ENCODE results near the gene PSMG3. TPM values are rescaled to one million over a fixed set of nuclear protein-coding genes. Genes with fewer than 3 reads are reported as not detected.

The PSMG3 gene
- total and polyA plus RNA-seq, 2 donors (not counting 3 experiments of a cell fraction or from before 2014, with no cell fraction given), result 25.5 to 49.7 TPM

DNA sequence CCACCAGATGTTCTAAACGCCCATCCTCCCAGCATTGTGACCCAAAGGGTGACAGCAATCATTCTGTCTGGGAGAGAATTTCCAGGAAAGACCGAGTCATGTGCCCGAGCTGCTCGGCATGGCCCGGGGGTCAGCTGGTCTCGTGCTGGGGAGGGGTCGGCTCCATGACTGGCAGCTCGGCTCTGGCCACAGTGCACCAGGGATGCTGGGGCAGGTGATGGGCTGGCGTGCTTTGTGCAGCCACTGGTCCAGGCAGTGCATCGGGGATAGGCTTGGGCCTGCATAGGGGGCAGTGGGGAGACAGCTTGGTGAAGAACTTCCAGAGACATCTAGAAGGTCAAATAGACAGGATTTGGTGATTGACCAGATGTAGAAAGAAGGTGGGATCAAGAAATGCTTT lies 39.2 kb upstream of the PSMG3 start:
- Histone ChIP-seq H3K4me1 (ENCODE audit: control insufficient read depth, extremely low read depth, insufficient read depth, low read length) (no peaks in the 10 kb centered on the region), H3K9me3 (replicated peaks; ENCODE audit: control insufficient read depth, insufficient read depth, low read length) (no peaks in the 10 kb centered on the region), H3K27ac (ENCODE audit: insufficient read depth, low read depth, low read length) (no peak overlapping the region), H2AFZ (ENCODE audit: low read depth, low read length) (no peak overlapping the region), H3K9ac (replicated peaks; ENCODE audit: extremely low read depth, insufficient read depth, low read length) (no peak overlapping the region), H3K4me3 (replicated peaks in 1 of 3; ENCODE audit: insufficient read depth in 1 of 3, low read depth in 1 of 3, low read length in 3 of 3) (no peak overlapping the region), H3K4me2 (ENCODE audit: insufficient read depth, low read length) (no peak overlapping the region), H3K79me2 (ENCODE audit: control insufficient read depth, insufficient read depth, low read length) (no peaks in the 10 kb centered on the region), H4K20me1 (replicated peaks; ENCODE audit: control insufficient read depth, extremely low read depth, insufficient read depth, low read length) (no peaks in the 10 kb centered on the region), H3K36me3 (ENCODE audit: control insufficient read depth in 2 of 2, extremely low read depth in 1 of 2, insufficient read depth in 2 of 2, low read length in 2 of 2) (no peaks in the 10 kb centered on the region), H3K9me1 (replicated peaks; ENCODE audit: control insufficient read depth, extremely low read depth, insufficient read depth, low read length) (no peaks in the 10 kb centered on the region), H3K27me3 (ENCODE audit: control insufficient read depth in 2 of 2, insufficient read depth in 2 of 2, low read length in 2 of 2) (no peaks in the 10 kb centered on the region)
- no peak for DNase-seq (ENCODE audit: low read depth, low spot score)
- CTCF ChIA-PET, result no interaction called here
- POLR2A ChIA-PET, result no interaction called here
- intact Hi-C loops (cut with micrococcal nuclease) (no loop called here), dilution Hi-C loops (cut with MboI; ENCODE audit: extremely low pct_ligation_motif_present, low sequenced_read_pairs) (no loop called here)
- FAIRE-seq, result no peak
- TF ChIP-seq FOS (IDR thresholded peaks at IDR 0.05; ENCODE audit: borderline replicate concordance, insufficient read depth, low read length) (no peak), GATA2 (IDR thresholded peaks at IDR 0.05; ENCODE audit: insufficient read depth, insufficient read length, low read depth, low read length) (no peak), POLR2A (IDR thresholded peaks at IDR 0.05; ENCODE audit: low read depth, low read length) (no peak), POLR2AphosphoS5 (IDR thresholded peaks at IDR 0.05; ENCODE audit: insufficient read depth, low read depth, low read length) (no peak), MYC (IDR thresholded peaks at IDR 0.05; ENCODE audit: low read depth, low read length) (no peak), EZH2 (IDR thresholded peaks at IDR 0.05; ENCODE audit: borderline replicate concordance, low read depth, low read length, severe bottlenecking) (no peak), JUN (IDR thresholded peaks at IDR 0.05; ENCODE audit: borderline replicate concordance, insufficient read depth, insufficient read length, low read depth) (no peak)
- TF ChIP-seq, protein P1, sequence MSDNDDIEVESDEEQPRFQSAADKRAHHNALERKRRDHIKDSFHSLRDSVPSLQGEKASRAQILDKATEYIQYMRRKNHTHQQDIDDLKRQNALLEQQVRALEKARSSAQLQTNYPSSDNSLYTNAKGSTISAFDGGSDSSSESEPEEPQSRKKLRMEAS (IDR thresholded peaks at IDR 0.05; ENCODE audit: insufficient read depth, insufficient read length), result no peak
- TF ChIP-seq, protein P2, sequence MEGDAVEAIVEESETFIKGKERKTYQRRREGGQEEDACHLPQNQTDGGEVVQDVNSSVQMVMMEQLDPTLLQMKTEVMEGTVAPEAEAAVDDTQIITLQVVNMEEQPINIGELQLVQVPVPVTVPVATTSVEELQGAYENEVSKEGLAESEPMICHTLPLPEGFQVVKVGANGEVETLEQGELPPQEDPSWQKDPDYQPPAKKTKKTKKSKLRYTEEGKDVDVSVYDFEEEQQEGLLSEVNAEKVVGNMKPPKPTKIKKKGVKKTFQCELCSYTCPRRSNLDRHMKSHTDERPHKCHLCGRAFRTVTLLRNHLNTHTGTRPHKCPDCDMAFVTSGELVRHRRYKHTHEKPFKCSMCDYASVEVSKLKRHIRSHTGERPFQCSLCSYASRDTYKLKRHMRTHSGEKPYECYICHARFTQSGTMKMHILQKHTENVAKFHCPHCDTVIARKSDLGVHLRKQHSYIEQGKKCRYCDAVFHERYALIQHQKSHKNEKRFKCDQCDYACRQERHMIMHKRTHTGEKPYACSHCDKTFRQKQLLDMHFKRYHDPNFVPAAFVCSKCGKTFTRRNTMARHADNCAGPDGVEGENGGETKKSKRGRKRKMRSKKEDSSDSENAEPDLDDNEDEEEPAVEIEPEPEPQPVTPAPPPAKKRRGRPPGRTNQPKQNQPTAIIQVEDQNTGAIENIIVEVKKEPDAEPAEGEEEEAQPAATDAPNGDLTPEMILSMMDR (IDR thresholded peaks at IDR 0.05; ENCODE audit: extremely low read depth in 1 of 2, insufficient read depth in 1 of 2, low read depth in 1 of 2, low read length in 2 of 2), result no peak
- no TSS peak for BruUV-seq (replicated peaks)
